ENCODE measurements around the gene ATM.

DNA sequence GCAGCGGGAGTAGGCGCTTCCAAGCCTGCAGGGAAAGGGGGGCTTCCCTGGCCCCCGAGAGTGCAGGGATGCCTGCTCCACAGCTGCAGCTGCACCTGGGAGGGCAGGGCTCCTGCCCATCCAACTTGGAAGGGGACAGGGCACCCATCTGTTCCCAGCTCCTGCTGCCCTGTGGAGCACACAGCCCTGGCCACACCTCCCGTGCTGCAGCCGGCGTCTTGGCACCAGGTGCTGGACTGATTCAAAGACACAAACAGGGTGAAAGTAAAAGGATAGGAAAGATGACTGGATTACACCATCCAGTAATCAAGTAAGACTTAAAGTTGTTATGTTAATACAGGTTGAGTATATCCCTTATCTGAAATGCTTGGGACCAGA is 15.2 kb upstream of the ATM start:
- TF ChIP-seq POLR2AphosphoS5 (IDR thresholded peaks at IDR 0.05; ENCODE audit: borderline replicate concordance, low read depth, low read length) (no peak), EZH2 (IDR thresholded peaks at IDR 0.05) (no peak)

Data from SK-N-MC (cell line).